GM20000 (cell line): ENCODE measurements around the gene SETDB1.

Experiments
- DNase-seq: peaks from one replicate; pipeline ENCODE4 v3.0.0; 2012; ENCODE audit warnings: low spot score
- TF ChIP-seq, protein P1 (sequence below): IDR thresholded peaks from 2 replicates; pipeline ENCODE4 v1.5.1; 2012; ENCODE audit warnings: mild to moderate bottlenecking, control low read depth; ENCODE audit errors: extremely low read depth, missing control alignments

The SETDB1 gene

DNA sequence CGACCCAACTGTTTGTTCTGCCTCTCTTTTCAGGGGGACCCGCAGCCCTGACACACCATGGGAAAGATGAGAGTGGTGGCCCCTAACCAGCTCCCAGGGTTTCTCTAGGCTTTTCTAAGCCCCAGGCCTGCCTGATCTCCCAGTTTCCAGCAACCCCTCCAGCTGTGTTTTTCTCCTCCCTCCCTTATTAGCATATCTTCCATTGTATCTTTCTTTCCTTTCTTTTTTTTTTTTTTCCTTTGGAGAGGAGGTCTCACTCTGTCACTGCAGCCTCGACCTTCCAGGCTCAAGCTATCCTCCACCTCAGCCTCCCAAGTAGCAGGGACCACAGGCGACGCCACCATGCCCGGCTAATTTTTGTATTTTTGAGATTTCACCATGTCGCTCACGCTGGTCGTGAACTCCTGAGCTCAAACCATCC lies 50.2 kb downstream of the SETDB1 start:
- TF ChIP-seq, protein P1, sequence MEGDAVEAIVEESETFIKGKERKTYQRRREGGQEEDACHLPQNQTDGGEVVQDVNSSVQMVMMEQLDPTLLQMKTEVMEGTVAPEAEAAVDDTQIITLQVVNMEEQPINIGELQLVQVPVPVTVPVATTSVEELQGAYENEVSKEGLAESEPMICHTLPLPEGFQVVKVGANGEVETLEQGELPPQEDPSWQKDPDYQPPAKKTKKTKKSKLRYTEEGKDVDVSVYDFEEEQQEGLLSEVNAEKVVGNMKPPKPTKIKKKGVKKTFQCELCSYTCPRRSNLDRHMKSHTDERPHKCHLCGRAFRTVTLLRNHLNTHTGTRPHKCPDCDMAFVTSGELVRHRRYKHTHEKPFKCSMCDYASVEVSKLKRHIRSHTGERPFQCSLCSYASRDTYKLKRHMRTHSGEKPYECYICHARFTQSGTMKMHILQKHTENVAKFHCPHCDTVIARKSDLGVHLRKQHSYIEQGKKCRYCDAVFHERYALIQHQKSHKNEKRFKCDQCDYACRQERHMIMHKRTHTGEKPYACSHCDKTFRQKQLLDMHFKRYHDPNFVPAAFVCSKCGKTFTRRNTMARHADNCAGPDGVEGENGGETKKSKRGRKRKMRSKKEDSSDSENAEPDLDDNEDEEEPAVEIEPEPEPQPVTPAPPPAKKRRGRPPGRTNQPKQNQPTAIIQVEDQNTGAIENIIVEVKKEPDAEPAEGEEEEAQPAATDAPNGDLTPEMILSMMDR: no peak
- no peak for DNase-seq

DNA sequence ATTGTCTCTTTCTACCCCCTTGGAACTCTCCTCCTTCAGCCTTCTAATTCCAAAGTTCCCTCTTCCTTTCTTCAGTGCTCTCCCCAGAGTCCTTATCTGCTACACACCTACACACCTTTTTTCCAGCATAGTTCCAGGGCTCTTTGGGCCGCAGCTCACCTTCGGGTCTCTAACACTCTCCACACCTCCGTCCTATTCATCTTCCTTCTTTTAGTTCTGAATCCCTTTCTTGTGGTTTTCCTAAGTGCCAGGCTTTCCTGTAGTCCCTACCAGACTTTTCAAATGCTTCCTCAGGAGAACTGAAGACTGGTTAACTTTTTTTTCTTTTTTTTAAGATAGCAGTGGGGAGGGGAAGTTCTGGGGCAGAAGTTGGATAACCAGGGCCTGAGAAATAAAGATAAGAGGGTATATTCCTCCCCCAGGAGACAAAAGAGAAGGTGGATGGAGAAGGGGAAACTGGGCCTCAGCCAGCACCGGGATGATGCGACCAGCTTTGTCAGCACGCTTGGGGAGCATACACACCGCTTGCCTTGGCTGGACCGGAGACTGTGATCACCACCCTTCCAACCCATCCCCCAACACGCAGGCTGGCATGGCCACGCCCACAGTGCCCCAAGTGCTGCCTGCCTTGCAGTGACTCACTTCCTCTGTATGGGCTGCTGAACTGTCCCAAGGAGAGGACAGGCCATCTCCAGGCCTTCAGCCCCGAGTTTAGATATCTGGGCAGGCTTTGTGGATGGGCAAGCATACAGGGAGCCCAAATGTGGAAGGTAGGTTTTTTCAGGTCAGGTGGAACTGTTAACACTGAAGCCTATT lies 50.9 kb downstream of the SETDB1 start:
- DNase-seq: no peak
- TF ChIP-seq, protein P1: no peak

- TF ChIP-seq, protein P1: peak; percentile 100
- DNase-seq: peak; percentile 92
Measured at GRCh38 chr1:150979092-150980056, 53.2 kb downstream of the SETDB1 start.

GRCh38 chr1:150981177-150981804 lies 55.1 kb downstream of the SETDB1 start:
- TF ChIP-seq, protein P1: no peak
- DNase-seq: no peak

GRCh38 chr1:150981805-150982712 lies 55.9 kb downstream of the SETDB1 start, which contains the start of gene ANXA9:
Gene ANXA9 (plus strand): TSS chr1:150982292. CDS start chr1:150983106, 814 bp downstream.
- no peak for DNase-seq
- TF ChIP-seq, protein P1: no peak

- TF ChIP-seq, protein P1: no peak
- no peak for DNase-seq
Measured at GRCh38 chr1:150985179-150985825, 59.1 kb downstream of the SETDB1 start.
